Measurements from ENCODE around the gene TCTA. TPM values are rescaled to one million over a fixed set of nuclear protein-coding genes. Genes with fewer than 3 reads are reported as not detected.
A peak's percentile ranks its signal among the peaks of the same experiment; 100 is the strongest.

The TCTA gene
- total RNA-seq, 1 experiment from 2014 or later, result 23.7 TPM

- Histone ChIP-seq H3K27me3 (ENCODE audit: low read length) (no peaks in the 10 kb centered on the region), H3F3A (ENCODE audit: low read length, unreplicated experiment) (peaks cover 4% of the 10 kb centered on the region), H3K9ac (ENCODE audit: low read length) (0 out of 2 replicates have a peak overlapping the region, but pooled peaks have one; percentile 8), H3K4me3 (ENCODE audit: low read length) (no peak overlapping the region), H3K4me2 (ENCODE audit: low read length) (peak overlapping the region; percentile 30), H3K9me3 (ENCODE audit: low read length) (no peaks in the 10 kb centered on the region), H3K9me2 (replicated peaks; ENCODE audit: low read length) (no peaks in the 10 kb centered on the region), H4K20me1 (ENCODE audit: low read length) (no peaks in the 10 kb centered on the region), H3K36me3 (ENCODE audit: low read depth, low read length) (no peaks in the 10 kb centered on the region), H3K79me2 (ENCODE audit: low read length) (no peaks in the 10 kb centered on the region), H2AFZ (ENCODE audit: low read length) (peak overlapping the region; percentile 51), H3K27ac (ENCODE audit: low read length) (peak overlapping the region; percentile 61), H3K4me1 (ENCODE audit: insufficient read depth, low read length) (peaks cover 17% of the 10 kb centered on the region)
- CTCF ChIA-PET, result no interaction called here
- DNase-seq (peak; percentile 78), ATAC-seq (peak; percentile 84)
- BruUV-seq (replicated peaks), result no TSS peak
- POLR2A ChIA-PET (ENCODE audit: unreplicated experiment), result no interaction called here
- TF ChIP-seq, protein P1, sequence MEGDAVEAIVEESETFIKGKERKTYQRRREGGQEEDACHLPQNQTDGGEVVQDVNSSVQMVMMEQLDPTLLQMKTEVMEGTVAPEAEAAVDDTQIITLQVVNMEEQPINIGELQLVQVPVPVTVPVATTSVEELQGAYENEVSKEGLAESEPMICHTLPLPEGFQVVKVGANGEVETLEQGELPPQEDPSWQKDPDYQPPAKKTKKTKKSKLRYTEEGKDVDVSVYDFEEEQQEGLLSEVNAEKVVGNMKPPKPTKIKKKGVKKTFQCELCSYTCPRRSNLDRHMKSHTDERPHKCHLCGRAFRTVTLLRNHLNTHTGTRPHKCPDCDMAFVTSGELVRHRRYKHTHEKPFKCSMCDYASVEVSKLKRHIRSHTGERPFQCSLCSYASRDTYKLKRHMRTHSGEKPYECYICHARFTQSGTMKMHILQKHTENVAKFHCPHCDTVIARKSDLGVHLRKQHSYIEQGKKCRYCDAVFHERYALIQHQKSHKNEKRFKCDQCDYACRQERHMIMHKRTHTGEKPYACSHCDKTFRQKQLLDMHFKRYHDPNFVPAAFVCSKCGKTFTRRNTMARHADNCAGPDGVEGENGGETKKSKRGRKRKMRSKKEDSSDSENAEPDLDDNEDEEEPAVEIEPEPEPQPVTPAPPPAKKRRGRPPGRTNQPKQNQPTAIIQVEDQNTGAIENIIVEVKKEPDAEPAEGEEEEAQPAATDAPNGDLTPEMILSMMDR (conservative IDR thresholded peaks at IDR 0.05; ENCODE audit: low read depth, low read length), result no peak
- no peak for TF ChIP-seq EZH2 (IDR thresholded peaks at IDR 0.05; ENCODE audit: low read length, unreplicated experiment)
- TF ChIP-seq EZH2phosphoT487 (IDR thresholded peaks at IDR 0.05; ENCODE audit: borderline replicate concordance, low read length), result no peak
- intact Hi-C loops (cut with micrococcal nuclease), result no loop called here
These were observed 50.0 kb downstream of the TCTA start for GRCh38 chr3:49462222-49462621.

DNA sequence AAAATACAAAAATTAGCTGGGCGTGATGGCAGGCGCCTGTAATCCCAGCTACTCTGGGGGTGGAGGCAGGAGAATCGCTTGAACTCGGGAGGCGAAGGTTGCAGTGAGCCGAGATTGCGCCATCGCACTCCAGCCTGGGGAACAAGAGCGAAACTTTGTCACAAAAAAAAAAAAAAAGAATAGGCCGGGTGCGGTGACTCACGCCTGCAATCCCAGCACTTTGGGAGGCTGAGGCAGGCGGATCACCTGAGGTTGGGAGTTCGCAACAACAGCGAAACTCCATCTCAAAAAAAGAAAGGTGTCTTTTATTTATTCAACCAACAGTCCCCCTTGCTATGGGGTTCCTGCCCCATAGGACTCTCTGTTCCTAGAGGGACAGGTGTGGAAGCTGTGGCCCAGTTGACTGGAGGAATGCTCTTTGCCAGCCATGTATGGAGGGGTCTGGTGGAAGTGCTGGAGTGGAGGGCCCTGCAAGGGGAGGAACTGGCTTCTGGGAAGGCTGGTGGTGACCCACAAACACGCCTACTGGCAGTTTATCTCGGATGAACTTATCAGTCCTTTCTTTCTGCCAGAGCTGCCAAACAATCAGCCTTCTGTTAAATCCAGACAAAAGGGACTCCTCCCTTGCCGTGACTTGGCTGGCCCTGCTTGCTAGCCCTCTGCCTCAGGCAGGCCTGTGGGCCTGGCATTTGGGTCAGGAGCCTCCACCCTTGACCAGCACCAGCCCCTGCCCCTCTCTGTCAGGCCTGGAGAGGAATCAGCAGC, 53.2 kb downstream of the TCTA start:
- Histone ChIP-seq H3K4me2 (ENCODE audit: low read length) (no peak overlapping the region), H3K9ac (ENCODE audit: low read length) (no peak overlapping the region), H3K9me3 (ENCODE audit: low read length) (no peaks in the 10 kb centered on the region), H3K9me2 (replicated peaks; ENCODE audit: low read length) (no peaks in the 10 kb centered on the region), H3K36me3 (ENCODE audit: low read depth, low read length) (no peaks in the 10 kb centered on the region), H4K20me1 (ENCODE audit: low read length) (no peaks in the 10 kb centered on the region), H3K27me3 (ENCODE audit: low read length) (no peaks in the 10 kb centered on the region), H2AFZ (ENCODE audit: low read length) (no peak overlapping the region), H3K27ac (ENCODE audit: low read length) (no peak overlapping the region), H3F3A (ENCODE audit: low read length, unreplicated experiment) (peaks cover 4% of the 10 kb centered on the region), H3K4me3 (ENCODE audit: low read length) (no peak overlapping the region), H3K79me2 (ENCODE audit: low read length) (no peaks in the 10 kb centered on the region), H3K4me1 (ENCODE audit: insufficient read depth, low read length) (peaks cover 27% of the 10 kb centered on the region)
- DNase-seq, result no peak
- ATAC-seq, result no peak
- ChIA-PET CTCF (interaction anchor here (0.7 kb wide), 1 partner anchor 24 kb away, joined by 7 read pairs; no protein-coding TSS in a partner anchor), POLR2A (ENCODE audit: unreplicated experiment) (interaction anchor here (0.6 kb wide), 1 partner anchor 73 kb away, joined by 4 read pairs; no protein-coding TSS in a partner anchor)
- TF ChIP-seq EZH2 (IDR thresholded peaks at IDR 0.05; ENCODE audit: low read length, unreplicated experiment) (no peak), EZH2phosphoT487 (IDR thresholded peaks at IDR 0.05; ENCODE audit: borderline replicate concordance, low read length) (no peak)
- TF ChIP-seq, protein P1 (conservative IDR thresholded peaks at IDR 0.05; ENCODE audit: low read depth, low read length), result no peak
- intact Hi-C loops (cut with micrococcal nuclease), result no loop called here
- BruUV-seq (replicated peaks), result no TSS peak

Other genes with a start within 250 kb of the TCTA start
- gene CCDC71, start 246.1 kb upstream of the TCTA start, total RNA-seq (2014; rRNA removed), result 19.4 and 27.7 TPM in 2 replicates
- 24.3 and 34.4 TPM in 2 replicates for gene KLHDC8B, start 240.8 kb upstream of the TCTA start, total RNA-seq (2014; rRNA removed)
- 3.9 and 10.3 TPM in 2 replicates for gene C3orf62, start 135.2 kb upstream of the TCTA start, total RNA-seq (2014; rRNA removed)
- gene USP4, start 72.4 kb upstream of the TCTA start, total RNA-seq (2014; rRNA removed), result 19.9 and 22.8 TPM in 2 replicates
- gene GPX1, start 54.1 kb upstream of the TCTA start, total RNA-seq (2014; rRNA removed), result 714 and 745 TPM in 2 replicates
- 278 and 292 TPM in 2 replicates for gene RHOA, start 447 bp upstream of the TCTA start, total RNA-seq (2014; rRNA removed)
- 1.6 and 1.8 TPM in 2 replicates for gene AMT, start 10.1 kb downstream of the TCTA start, total RNA-seq (2014; rRNA removed)
- gene NICN1, start 16.9 kb downstream of the TCTA start, total RNA-seq (2014; rRNA removed), result 1.8 and 5.3 TPM in 2 replicates
- gene DAG1, start 57.8 kb downstream of the TCTA start, total RNA-seq (2014; rRNA removed), result 111 and 114 TPM in 2 replicates
- 0.80 and 0.92 TPM in 2 replicates for gene BSN, start 142.1 kb downstream of the TCTA start, total RNA-seq (2014; rRNA removed)

All from PC-3 (cell line).